T-helper 22 cell (primary cell): Measurements from ENCODE around the gene TF.

Experiments
- DNase-seq: peaks from one replicate; pipeline ENCODE4 v3.0.0-alpha.2; 2020; ENCODE audit warnings: low read depth

Gene TF

DNA sequence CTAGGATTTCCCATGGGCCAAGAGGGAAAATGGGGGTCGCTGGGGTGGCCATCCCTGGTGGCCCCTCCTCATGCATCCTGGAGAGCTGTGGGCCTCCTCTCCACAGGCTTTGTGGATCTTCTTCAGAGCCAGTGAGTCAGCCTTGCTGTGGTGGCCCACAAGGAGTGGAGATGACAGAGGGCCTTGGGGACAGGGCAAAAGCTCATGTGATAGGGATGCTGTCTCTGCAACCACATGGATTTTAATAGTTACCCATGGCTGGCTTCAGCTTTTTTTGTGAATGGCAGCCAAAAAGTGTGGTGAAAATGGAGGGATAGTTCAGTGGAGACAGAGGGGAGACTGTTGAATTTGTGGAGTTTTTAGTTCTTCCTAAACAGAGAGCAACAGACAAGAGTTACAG lies 1.2 kb downstream of the TF start:
- DNase-seq = no peak

DNA sequence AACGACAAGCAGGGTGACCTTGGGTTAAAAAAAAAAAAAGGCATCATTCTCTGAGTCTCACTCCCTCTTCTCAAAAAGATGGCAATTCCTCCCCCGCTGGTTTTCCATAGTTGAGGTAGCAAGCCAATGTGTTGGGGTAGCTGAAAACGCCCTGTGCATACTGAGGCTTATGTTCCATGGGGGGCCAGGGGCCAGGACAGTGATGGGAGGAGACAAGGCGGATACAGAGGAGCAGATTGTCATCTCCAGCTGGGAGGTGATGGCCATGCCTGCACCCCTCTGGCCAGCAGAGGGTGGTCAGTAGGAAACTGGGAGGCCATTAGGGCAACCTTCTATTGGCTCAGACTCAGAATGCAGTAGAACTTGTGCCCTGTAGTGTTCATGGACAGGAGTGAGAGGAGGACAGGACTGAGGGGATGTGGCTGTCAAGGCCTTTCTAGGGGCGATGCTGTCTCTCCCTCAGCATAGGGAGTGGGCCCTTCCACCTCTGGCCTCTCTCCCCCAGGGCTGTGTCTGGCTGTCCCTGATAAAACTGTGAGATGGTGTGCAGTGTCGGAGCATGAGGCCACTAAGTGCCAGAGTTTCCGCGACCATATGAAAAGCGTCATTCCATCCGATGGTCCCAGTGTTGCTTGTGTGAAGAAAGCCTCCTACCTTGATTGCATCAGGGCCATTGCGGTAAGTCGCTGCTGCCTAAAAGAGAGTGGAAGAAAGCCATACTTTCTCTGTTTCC lies 1.9 kb downstream of the TF start:
- DNase-seq = no peak

DNA sequence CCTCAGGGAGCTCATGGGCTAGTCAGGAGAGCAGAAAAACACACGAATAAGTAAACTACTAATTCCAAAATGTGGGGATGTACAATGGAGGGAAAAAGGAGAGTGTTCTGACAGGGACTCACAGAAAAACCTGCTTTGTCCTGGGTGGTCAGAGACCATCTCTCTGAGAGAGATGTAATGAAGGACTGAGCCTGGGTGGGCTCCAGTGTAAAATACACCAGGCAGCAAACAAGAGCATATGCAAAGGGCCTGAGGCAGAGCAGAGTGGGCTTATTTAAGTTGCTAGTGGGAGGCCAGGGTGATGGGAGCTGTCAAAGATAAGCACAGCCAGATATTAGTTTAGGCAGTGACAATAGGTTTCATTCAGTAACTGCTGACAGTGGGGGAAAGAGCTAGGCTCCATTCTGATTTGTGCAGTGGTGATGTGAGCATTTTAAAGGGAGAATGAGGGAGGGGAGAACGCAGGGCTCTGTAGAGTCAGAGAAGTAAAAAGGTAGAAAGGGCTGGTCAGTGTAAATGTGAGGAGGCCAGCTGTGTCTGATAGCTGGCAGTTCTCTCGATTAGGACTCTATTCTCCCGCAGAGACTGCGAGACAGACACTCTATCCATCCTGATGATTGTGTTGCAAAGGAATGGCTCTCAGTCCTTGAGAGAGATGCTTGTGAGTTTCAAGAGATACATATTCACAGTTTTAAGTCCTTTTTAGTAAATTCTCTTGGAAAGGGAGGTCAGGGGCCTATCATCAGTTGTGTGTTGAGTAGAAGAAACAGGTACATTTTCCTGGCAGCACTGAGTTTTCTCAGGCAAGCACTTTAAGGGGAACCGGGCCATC lies 3.5 kb downstream of the TF start:
- no peak for DNase-seq

- DNase-seq = no peak
These were observed 4.1 kb downstream of the TF start for GRCh38 chr3:133750259-133750656.

- DNase-seq = no peak
These were observed 7.0 kb downstream of the TF start for GRCh38 chr3:133753107-133753778.

- DNase-seq = no peak
These were observed 7.6 kb downstream of the TF start for GRCh38 chr3:133753779-133754164.

DNA sequence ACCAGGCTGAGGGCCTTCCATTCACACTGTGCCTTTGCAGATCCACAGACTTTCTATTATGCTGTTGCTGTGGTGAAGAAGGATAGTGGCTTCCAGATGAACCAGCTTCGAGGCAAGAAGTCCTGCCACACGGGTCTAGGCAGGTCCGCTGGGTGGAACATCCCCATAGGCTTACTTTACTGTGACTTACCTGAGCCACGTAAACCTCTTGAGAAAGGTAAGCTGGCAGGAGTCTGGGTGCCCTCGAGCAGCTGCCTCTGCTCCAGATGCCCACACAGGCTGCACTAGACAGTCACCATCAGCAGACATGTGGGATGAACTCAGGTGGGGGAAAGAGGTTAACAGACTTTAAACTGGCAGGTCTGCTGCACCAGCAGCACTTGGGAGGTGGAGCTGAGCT lies 8.3 kb downstream of the TF start:
- no peak for DNase-seq

GRCh38 chr3:133754973-133755828 lies 9.0 kb downstream of the TF start:
- DNase-seq = no peak

DNA sequence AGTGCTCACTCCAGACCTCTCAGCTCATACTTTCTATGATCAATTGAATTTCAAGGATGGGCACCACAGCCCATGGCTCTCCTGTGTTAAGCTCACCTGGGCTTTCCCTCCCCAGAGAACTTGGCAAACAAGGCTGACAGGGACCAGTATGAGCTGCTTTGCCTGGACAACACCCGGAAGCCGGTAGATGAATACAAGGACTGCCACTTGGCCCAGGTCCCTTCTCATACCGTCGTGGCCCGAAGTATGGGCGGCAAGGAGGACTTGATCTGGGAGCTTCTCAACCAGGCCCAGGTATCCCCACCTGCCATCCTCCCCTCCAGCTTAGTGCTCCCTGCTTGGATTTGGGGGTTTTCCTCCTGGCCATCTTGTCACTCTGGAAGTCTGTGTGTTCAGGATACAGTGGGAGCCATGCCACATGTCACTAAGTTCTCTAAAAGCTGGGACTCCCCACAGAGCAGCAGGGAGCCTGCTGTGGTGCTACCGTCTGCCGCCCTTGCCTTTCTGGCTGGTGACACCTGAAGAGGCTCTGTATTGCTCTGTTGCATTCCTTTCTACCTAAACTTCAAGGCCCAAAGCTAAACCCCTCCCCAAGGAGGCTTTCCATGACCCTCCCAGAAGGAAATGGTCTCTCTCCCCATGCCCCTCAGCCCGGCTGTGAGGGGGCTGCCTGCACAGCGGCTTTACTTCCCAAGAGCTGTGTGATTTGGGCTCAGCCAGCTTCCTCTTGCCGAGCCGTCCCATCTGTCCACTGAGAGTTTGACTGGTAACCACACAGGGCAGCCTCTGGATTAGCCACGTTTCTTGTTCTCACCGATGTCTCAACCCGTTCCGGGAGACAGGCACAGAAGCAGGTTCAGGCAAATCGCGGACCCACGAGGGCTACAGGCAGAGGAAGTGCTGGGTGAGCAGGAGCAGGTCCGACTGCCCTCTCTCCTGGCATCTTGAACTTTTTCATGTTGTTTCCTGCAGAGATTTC lies 10.8 kb downstream of the TF start:
- DNase-seq = no peak

- DNase-seq = no peak
These were observed 11.7 kb downstream of the TF start for GRCh38 chr3:133757701-133758567.

- DNase-seq = no peak
These were observed 12.4 kb downstream of the TF start for GRCh38 chr3:133758568-133758928.

GRCh38 chr3:133758964-133759739 lies 13.0 kb downstream of the TF start:
- DNase-seq = no peak

DNA sequence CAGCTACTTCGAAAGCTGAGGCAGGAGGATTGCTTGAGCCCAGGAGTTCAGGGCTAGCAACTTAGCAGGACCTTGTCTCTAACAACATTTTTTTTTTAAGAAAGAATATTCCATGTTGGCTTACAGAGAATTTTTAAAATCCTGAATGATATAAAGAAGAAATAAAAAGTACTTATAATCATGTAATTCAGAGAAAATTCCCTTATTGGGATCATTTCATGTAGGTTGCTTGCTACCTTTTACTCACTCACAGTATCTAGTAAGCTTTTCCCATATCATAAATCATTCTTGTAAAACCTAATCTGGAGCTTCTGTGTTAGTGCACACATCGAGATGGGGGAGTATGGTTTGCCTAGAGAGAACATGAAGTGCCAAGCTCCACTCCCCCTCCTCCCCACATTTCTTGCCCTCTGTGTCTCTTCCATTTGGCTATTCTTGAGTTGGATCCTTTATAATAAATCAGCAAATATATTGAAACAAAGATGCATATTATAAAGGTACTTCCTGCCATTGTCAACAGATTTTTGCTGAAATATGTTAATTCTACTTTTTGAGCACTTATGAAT lies 13.6 kb downstream of the TF start:
- DNase-seq = no peak

- DNase-seq = no peak
These were observed 14.7 kb downstream of the TF start for GRCh38 chr3:133760916-133761315.

GRCh38 chr3:133761605-133762484 lies 15.7 kb downstream of the TF start:
- no peak for DNase-seq

DNA sequence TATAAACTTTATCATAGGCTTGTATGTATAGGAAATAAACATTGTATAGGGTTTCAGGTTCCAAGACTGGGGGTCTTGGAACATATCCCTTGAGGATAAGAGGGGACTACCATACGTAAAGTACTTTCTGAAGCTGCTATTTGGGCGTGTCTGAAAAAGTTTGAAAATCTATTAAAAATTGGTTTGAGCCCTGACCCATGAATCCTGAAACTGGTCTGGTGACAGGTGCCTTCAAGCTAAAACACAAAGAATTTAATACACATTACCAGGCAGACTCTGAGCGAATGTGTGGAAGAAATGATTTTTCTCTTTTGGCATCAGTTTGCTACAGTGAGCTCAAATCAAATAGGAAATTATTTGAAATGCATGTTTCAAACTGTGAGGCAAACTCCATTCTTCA lies 16.3 kb downstream of the TF start:
- DNase-seq = no peak

GRCh38 chr3:133763797-133764683 lies 17.8 kb downstream of the TF start:
- DNase-seq = no peak
